HEK293 (cell line): ENCODE results near the gene MEP1A.
"Not testable (repeated sequence)": the region's sequence is repeated elsewhere in the genome, so short reads cannot be mapped to it uniquely, and the experiment has no call there.

Experiments used
- CTCF ChIA-PET: fragments of 350-600 bp; formaldehyde crosslinking; extraction: SDS; loops from one replicate; lab custom pipeline; 2021; ENCODE audit warnings: antibody characterized with exemption; lab: Yijun Ruan, JAX
- POLR2A ChIA-PET: fragments of 300-600 bp; formaldehyde crosslinking; extraction: SDS; loops from one replicate; lab custom pipeline; 2020; ENCODE audit warnings: antibody characterized with exemption, inconsistent platforms; lab: Yijun Ruan, JAX
- H3K27ac ChIP-seq: fragments of 200-500 bp; sonication (Bioruptor generic); 2 replicates; pipeline ENCODE4 v1.5.1; 2014; ENCODE audit warnings: low read depth, low read length, control low read depth, inconsistent platforms; ENCODE audit errors: extremely low read depth
- H3K36me3 ChIP-seq, 2 experiments: fragments of 200-500 bp in 1 of 2; sonication (Bioruptor generic) in 1 of 2; 1 replicate in 1 of 2; 2 replicates in 1 of 2; pipeline ENCODE4 v1.5.1; 2014 to 2017; ENCODE audit warnings: inconsistent platforms in 2 of 2, low read length in 2 of 2; ENCODE audit not compliant: control insufficient read depth in 2 of 2, insufficient read depth in 1 of 2
- H3K4me1 ChIP-seq: fragments of 200-500 bp; sonication (Bioruptor generic); 2 replicates; pipeline ENCODE4 v1.5.1; 2014; ENCODE audit warnings: mild to moderate bottlenecking, low read length, inconsistent platforms; ENCODE audit not compliant: control insufficient read depth, insufficient read depth
- H3K4me3 ChIP-seq: 2 replicates; pipeline ENCODE4 v1.5.1; 2011; ENCODE audit warnings: low read depth, mild to moderate bottlenecking, control low read depth, low read length, moderate library complexity
- H3K9me3 ChIP-seq: fragments of 200-500 bp; sonication (Bioruptor generic); 2 replicates; pipeline ENCODE4 v1.5.1; 2014; ENCODE audit warnings: low read depth, low read length, inconsistent platforms; ENCODE audit not compliant: control insufficient read depth, insufficient read depth
- EGR2 ChIP-seq: fragments of 450-650 bp; formaldehyde crosslinking; IDR thresholded peaks from 2 replicates; pipeline ENCODE4 v1.5.1; 2016; ENCODE audit warnings: low read depth, missing biosample characterization, missing genetic modification characterization
- GLIS1 ChIP-seq: fragments of 450-650 bp; formaldehyde crosslinking; IDR thresholded peaks from 2 replicates; pipeline ENCODE4 v1.5.1; 2016; ENCODE audit warnings: missing biosample characterization, missing genetic modification characterization
- HOXA7 ChIP-seq: sonication (generic); formaldehyde crosslinking; IDR thresholded peaks from 2 replicates; pipeline ENCODE4 v1.8.1; 2022; ENCODE audit warnings: missing genetic modification reagents, borderline replicate concordance
- ZBTB17 ChIP-seq: fragments of 450-650 bp; formaldehyde crosslinking; IDR thresholded peaks from 2 replicates; pipeline ENCODE4 v1.5.1; 2016; ENCODE audit warnings: missing biosample characterization, missing genetic modification characterization
- ZFP37 ChIP-seq: fragments of 450-650 bp; formaldehyde crosslinking; IDR thresholded peaks from 2 replicates; pipeline ENCODE4 v1.5.1; 2016; ENCODE audit warnings: missing biosample characterization, missing genetic modification characterization
- ZIC2 ChIP-seq: fragments of 450-650 bp; formaldehyde crosslinking; IDR thresholded peaks from 2 replicates; pipeline ENCODE4 v1.5.1; 2016; ENCODE audit warnings: missing biosample characterization, missing genetic modification characterization
- ZNF114 ChIP-seq: fragments of 450-650 bp; formaldehyde crosslinking; IDR thresholded peaks from 2 replicates; pipeline ENCODE4 v1.5.0; 2017; ENCODE audit warnings: missing biosample characterization, missing genetic modification characterization
- ZNF133 ChIP-seq: fragments of 450-650 bp; formaldehyde crosslinking; IDR thresholded peaks from 2 replicates; pipeline ENCODE4 v1.5.1; 2016; ENCODE audit warnings: missing biosample characterization, missing genetic modification characterization
- ZNF155 ChIP-seq: fragments of 450-650 bp; formaldehyde crosslinking; IDR thresholded peaks from 2 replicates; pipeline ENCODE4 v1.5.1; 2016; ENCODE audit warnings: missing biosample characterization, missing genetic modification characterization
- ZNF16 ChIP-seq: fragments of 450-650 bp; formaldehyde crosslinking; IDR thresholded peaks from 2 replicates; pipeline ENCODE4 v1.5.1; 2016; ENCODE audit warnings: low read depth, missing biosample characterization, missing genetic modification characterization
- ZNF19 ChIP-seq: fragments of 450-650 bp; formaldehyde crosslinking; IDR thresholded peaks from 2 replicates; pipeline ENCODE4; 2016; ENCODE audit warnings: missing biosample characterization, missing genetic modification characterization, low read depth
- ZNF202 ChIP-seq: fragments of 450-650 bp; formaldehyde crosslinking; IDR thresholded peaks from 2 replicates; pipeline ENCODE4 v1.5.1; 2016; ENCODE audit warnings: missing biosample characterization, missing genetic modification characterization, borderline replicate concordance
- ZNF214 ChIP-seq: fragments of 450-650 bp; formaldehyde crosslinking; IDR thresholded peaks from 2 replicates; pipeline ENCODE4 v1.5.1; 2017; ENCODE audit warnings: missing biosample characterization, mild to moderate bottlenecking, missing genetic modification characterization, borderline replicate concordance
- ZNF302 ChIP-seq: fragments of 450-650 bp; formaldehyde crosslinking; IDR thresholded peaks from 2 replicates; pipeline ENCODE4 v1.5.1; 2016; ENCODE audit warnings: missing biosample characterization, missing genetic modification characterization, low read depth
- ZNF366 ChIP-seq: fragments of 450-650 bp; formaldehyde crosslinking; conservative IDR thresholded peaks from 2 replicates; pipeline ENCODE4 v1.5.1; 2016; ENCODE audit warnings: missing biosample characterization, missing genetic modification characterization
- ZNF416 ChIP-seq: fragments of 450-650 bp; formaldehyde crosslinking; IDR thresholded peaks from 2 replicates; pipeline ENCODE4 v1.5.1; 2016; ENCODE audit warnings: missing biosample characterization, missing genetic modification characterization
- ZNF549 ChIP-seq: fragments of 450-650 bp; IDR thresholded peaks from 2 replicates; pipeline ENCODE4 v1.5.1; 2018; ENCODE audit warnings: missing biosample characterization, missing genetic modification characterization, mild to moderate bottlenecking, inconsistent platforms, moderate library complexity
- ZNF596 ChIP-seq: fragments of 450-650 bp; IDR thresholded peaks from 2 replicates; pipeline ENCODE4 v1.5.0; 2018; ENCODE audit warnings: missing biosample characterization, mild to moderate bottlenecking, missing genetic modification characterization, moderate library complexity
- ZNF621 ChIP-seq: fragments of 450-650 bp; formaldehyde crosslinking; IDR thresholded peaks from 2 replicates; pipeline ENCODE4 v1.5.1; 2017; ENCODE audit warnings: missing biosample characterization, missing genetic modification characterization
- ZNF660 ChIP-seq: fragments of 450-650 bp; IDR thresholded peaks from 2 replicates; pipeline ENCODE4 v1.5.1; 2018; ENCODE audit warnings: missing biosample characterization, mild to moderate bottlenecking, missing genetic modification characterization
- ZNF701 ChIP-seq: fragments of 450-650 bp; formaldehyde crosslinking; IDR thresholded peaks from 2 replicates; pipeline ENCODE4 v1.5.1; 2016; ENCODE audit warnings: missing biosample characterization, missing genetic modification characterization
- ZNF707 ChIP-seq: fragments of 450-650 bp; formaldehyde crosslinking; IDR thresholded peaks from 2 replicates; pipeline ENCODE4 v1.5.1; 2016; ENCODE audit warnings: missing biosample characterization, missing genetic modification characterization
- ZNF776 ChIP-seq: fragments of 450-650 bp; formaldehyde crosslinking; IDR thresholded peaks from 2 replicates; pipeline ENCODE4 v1.5.0; 2017; ENCODE audit warnings: missing biosample characterization, missing genetic modification characterization, borderline replicate concordance
- ZNF777 ChIP-seq: fragments of 450-650 bp; formaldehyde crosslinking; IDR thresholded peaks from 2 replicates; pipeline ENCODE4 v1.5.1; 2017; ENCODE audit warnings: missing biosample characterization, missing genetic modification characterization, borderline replicate concordance
- ZNF830 ChIP-seq: fragments of 450-650 bp; IDR thresholded peaks from 2 replicates; pipeline ENCODE4 v1.5.0; 2018; ENCODE audit warnings: missing biosample characterization, missing genetic modification characterization, low read depth, mild to moderate bottlenecking, moderate library complexity
- ZSCAN23 ChIP-seq: fragments of 450-650 bp; formaldehyde crosslinking; IDR thresholded peaks from 2 replicates; pipeline ENCODE4 v1.5.1; 2016; ENCODE audit warnings: missing biosample characterization, missing genetic modification characterization
- TF ChIP-seq, protein P1 (sequence below): fragments of 450-650 bp; formaldehyde crosslinking; IDR thresholded peaks from 2 replicates; pipeline ENCODE4 v1.5.1; 2016; ENCODE audit warnings: missing biosample characterization, missing genetic modification characterization
- TF ChIP-seq, protein P2 (sequence below): fragments of 450-650 bp; formaldehyde crosslinking; IDR thresholded peaks from 2 replicates; pipeline ENCODE4 v1.5.1; 2017; ENCODE audit warnings: missing biosample characterization, missing genetic modification characterization

Gene MEP1A

DNA sequence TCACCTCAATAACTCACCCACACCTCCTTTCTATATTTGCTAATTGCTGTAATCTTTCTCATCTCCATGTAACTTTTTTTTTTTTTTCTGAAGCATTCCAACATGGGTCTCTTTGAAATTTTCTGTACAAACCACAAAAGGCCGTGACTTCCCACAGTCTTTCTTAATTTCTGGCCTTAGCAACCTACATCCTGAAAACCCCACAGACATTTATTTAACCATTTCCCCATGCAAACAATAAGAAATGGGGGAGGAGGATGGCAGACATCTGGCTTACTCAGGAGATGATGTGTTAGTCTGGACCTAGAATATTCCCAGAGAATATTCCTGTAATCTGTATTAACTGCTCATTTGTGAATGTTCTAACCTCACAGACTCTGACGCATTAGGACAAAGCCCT, 57.6 kb downstream of the MEP1A start:
- ChIA-PET CTCF (interaction anchor here (0.6 to 4.9 kb wide), 3 partner anchors 10 to 137 kb away, joined by 3 to 108 read pairs (median 3); no protein-coding TSS in a partner anchor), POLR2A (no interaction called here)
- H3K4me1 ChIP-seq = peaks cover 3% of the 10 kb centered on the region
- no peak overlapping the region for H3K27ac ChIP-seq
- H3K36me3 ChIP-seq = no peaks in the 10 kb centered on the region
- TF ChIP-seq ZNF155 (tag by site-specific recombination) = no peak
- no peak for TF ChIP-seq ZNF202 (tag by site-specific recombination)
- TF ChIP-seq ZNF302 (tag by site-specific recombination) = no peak
- TF ChIP-seq ZNF596 (tag by site-specific recombination) = no peak
- TF ChIP-seq ZNF707 (tag by site-specific recombination) = no peak
- TF ChIP-seq ZNF621 (tag by site-specific recombination) = no peak
- no peak for TF ChIP-seq EGR2 (tag by site-specific recombination)
- no peak for TF ChIP-seq ZNF133
- no peak for TF ChIP-seq ZNF660 (tag by site-specific recombination)
- no peak for TF ChIP-seq HOXA7
- no peak for TF ChIP-seq ZNF777 (tag by site-specific recombination)
- no peak for TF ChIP-seq ZNF416
- TF ChIP-seq ZBTB17 (tag by site-specific recombination) = no peak
- TF ChIP-seq ZNF114 = no peak
- TF ChIP-seq ZSCAN23 (tag by site-specific recombination) = no peak
- no peak for TF ChIP-seq ZNF549
- TF ChIP-seq ZNF19 (tag by site-specific recombination) = no peak
- TF ChIP-seq ZFP37 (tag by site-specific recombination) = no peak
- no peak for TF ChIP-seq GLIS1 (tag by site-specific recombination)
- TF ChIP-seq, protein P1, sequence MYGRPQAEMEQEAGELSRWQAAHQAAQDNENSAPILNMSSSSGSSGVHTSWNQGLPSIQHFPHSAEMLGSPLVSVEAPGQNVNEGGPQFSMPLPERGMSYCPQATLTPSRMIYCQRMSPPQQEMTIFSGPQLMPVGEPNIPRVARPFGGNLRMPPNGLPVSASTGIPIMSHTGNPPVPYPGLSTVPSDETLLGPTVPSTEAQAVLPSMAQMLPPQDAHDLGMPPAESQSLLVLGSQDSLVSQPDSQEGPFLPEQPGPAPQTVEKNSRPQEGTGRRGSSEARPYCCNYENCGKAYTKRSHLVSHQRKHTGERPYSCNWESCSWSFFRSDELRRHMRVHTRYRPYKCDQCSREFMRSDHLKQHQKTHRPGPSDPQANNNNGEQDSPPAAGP = no peak
- TF ChIP-seq, all 188 proteins: peak for 0
- H3K4me3 ChIP-seq = no peak overlapping the region
- H3K9me3 ChIP-seq = no peaks in the 10 kb centered on the region

DNA sequence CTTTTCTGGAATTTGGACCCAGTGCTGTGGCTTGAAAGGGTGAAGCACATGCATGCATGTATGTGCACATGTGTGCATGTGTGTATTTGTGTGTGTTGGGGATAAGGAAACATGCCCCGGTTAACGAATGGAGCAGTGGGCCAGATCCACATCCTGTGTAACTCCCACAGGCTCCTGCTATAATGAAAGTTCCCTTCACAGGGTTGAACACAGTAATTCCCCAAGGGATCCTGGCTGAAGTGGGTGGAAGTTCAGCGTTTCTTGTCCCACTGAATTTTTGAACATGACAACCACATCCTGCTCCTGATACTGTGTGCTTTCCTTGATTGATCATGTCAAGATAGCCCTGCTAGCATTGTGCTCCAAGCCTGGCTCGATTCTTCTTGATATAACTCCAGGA, 58.4 kb downstream of the MEP1A start:
- H3K9me3 ChIP-seq, H3K4me3 ChIP-seq, H3K27ac ChIP-seq, H3K36me3 ChIP-seq, H3K4me1 ChIP-seq, POLR2A ChIA-PET: not testable (repeated sequence)
- CTCF ChIA-PET = interaction anchor here (4.9 kb wide), 1 partner anchor 136 kb away, joined by 108 read pairs; no protein-coding TSS in a partner anchor

DNA sequence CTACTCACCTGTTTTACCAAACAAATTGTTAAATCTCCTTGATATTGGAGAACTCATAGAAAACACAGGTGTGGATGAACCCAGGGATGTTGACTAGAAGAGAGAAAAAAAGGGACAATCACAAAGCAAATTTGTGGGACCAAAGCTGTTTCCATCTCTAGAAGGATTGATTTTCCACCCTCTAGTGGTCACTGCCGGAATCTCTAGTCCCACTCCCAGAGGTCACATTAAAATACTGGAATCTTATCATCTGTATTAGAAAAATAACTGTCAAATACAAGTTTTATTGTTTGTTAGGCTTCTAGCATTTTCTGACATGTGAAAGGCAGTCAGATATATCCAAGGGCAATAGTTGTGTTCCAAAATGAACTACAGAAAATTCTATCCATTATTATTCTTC, 62.8 kb downstream of the MEP1A start:
- H3K27ac ChIP-seq, H3K36me3 ChIP-seq, POLR2A ChIA-PET, H3K4me1 ChIP-seq, H3K9me3 ChIP-seq, H3K4me3 ChIP-seq: not testable (repeated sequence)
- CTCF ChIA-PET = interaction anchor here (0.6 to 4.3 kb wide), 20 partner anchors 8 to 552 kb away, joined by 3 to 24 read pairs (median 4); partner anchors contain the start of gene ADGRF1

DNA sequence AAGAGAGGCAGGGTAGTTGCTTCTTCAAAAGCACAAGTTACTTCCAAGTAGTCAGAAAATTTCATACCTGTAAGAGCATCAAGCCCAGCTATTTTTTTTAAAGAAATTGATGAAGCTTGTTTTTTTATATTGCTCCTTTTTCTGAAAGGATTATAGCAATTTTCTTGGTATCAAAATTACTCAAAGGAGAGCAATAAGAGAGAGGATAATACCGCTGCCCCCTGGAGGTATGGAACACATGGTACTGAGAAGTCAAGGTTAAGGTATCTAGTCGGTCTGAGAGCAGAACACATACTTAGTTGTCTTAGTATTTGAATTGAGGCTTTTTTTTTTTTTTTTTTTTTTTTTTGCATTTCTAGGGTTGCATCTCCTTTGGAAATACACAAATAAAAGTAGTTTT, 69.2 kb downstream of the MEP1A start:
- no peaks in the 10 kb centered on the region for H3K9me3 ChIP-seq
- H3K4me1 ChIP-seq = no peaks in the 10 kb centered on the region
- H3K27ac ChIP-seq = no peak overlapping the region
- POLR2A ChIA-PET = interaction anchor here (0.6 kb wide), 1 partner anchor 821 kb away, joined by 7 read pairs; no protein-coding TSS in a partner anchor
- no peak overlapping the region for H3K4me3 ChIP-seq
- no peaks in the 10 kb centered on the region for H3K36me3 ChIP-seq
- CTCF ChIA-PET = interaction anchor here (0.6 to 3.1 kb wide), 11 partner anchors 8 to 1899 kb away, joined by 3 to 21 read pairs (median 4); no protein-coding TSS in a partner anchor
- TF ChIP-seq ZFP37 (tag by site-specific recombination) (no peak), ZNF214 (tag by site-specific recombination) (no peak), ZNF707 (tag by site-specific recombination) (no peak), ZNF16 (tag by site-specific recombination) (no peak), ZIC2 (tag by site-specific recombination) (no peak), ZNF366 (tag by site-specific recombination) (no peak), ZNF701 (no peak), ZNF830 (tag by site-specific recombination) (no peak), ZNF776 (tag by site-specific recombination) (no peak)
- TF ChIP-seq, protein P2, sequence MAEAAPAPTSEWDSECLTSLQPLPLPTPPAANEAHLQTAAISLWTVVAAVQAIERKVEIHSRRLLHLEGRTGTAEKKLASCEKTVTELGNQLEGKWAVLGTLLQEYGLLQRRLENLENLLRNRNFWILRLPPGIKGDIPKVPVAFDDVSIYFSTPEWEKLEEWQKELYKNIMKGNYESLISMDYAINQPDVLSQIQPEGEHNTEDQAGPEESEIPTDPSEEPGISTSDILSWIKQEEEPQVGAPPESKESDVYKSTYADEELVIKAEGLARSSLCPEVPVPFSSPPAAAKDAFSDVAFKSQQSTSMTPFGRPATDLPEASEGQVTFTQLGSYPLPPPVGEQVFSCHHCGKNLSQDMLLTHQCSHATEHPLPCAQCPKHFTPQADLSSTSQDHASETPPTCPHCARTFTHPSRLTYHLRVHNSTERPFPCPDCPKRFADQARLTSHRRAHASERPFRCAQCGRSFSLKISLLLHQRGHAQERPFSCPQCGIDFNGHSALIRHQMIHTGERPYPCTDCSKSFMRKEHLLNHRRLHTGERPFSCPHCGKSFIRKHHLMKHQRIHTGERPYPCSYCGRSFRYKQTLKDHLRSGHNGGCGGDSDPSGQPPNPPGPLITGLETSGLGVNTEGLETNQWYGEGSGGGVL (tag by site-specific recombination) = no peak
